AG04450 (cell line): ENCODE data around the gene TMEM271. TPM values are rescaled to one million over a fixed set of nuclear protein-coding genes. Genes with fewer than 3 reads are reported as not detected.

Source experiments
- CTCF ChIA-PET: fragments of 300-600, 350-600 bp; formaldehyde crosslinking; extraction: SDS; loops from one replicate; lab custom pipeline; 2022; ENCODE audit warnings: antibody characterized with exemption, inconsistent platforms; lab: Charles Lee
- POLR2A ChIA-PET: fragments of 350-600 bp; formaldehyde crosslinking; extraction: SDS; loops from one replicate; lab custom pipeline; 2021; ENCODE audit warnings: antibody characterized with exemption, inconsistent platforms; lab: Yijun Ruan, JAX
- DNase-seq: peaks from one replicate; pipeline ENCODE4 v3.0.0-alpha.2; 2011; ENCODE audit warnings: low read depth, low spot score
- H3K27ac ChIP-seq: one replicate; pipeline ENCODE4 v1.5.1; 2012; ENCODE audit warnings: low read depth, low read length, control low read depth
- H3K27me3 ChIP-seq: one replicate; pipeline ENCODE4 v1.6.0; 2012; ENCODE audit warnings: low read length; ENCODE audit not compliant: control insufficient read depth, insufficient read depth
- H3K4me3 ChIP-seq: 2 replicates; pipeline ENCODE4 v1.5.1; 2011; ENCODE audit warnings: mild to moderate bottlenecking, low read depth, low read length, control low read depth
- H3K9me3 ChIP-seq: 2 replicates; pipeline ENCODE4 v1.5.1; 2012; ENCODE audit warnings: low read length; ENCODE audit not compliant: control insufficient read depth, insufficient read depth
- polyA plus RNA-seq: library from polyadenylated mRNA; depleted of rRNA; stranded (reverse); fragments of >200 nt; gene quantifications from 2 replicates; pipeline ENCODE4 v1.2.3, GENCODE V29; 2011
- TF ChIP-seq, protein P1 (sequence below): IDR thresholded peaks from 2 replicates; pipeline ENCODE4 v1.5.1; 2011; ENCODE audit warnings: low read depth, low read length, control low read depth, inconsistent platforms

Gene TMEM271
- polyA plus RNA-seq, 1 experiment, result not detected

- ChIA-PET POLR2A (no interaction called here), CTCF (no interaction called here)
- H3K27ac ChIP-seq, result no peak overlapping the region
- no peak overlapping the region for H3K4me3 ChIP-seq
- DNase-seq, result no peak
- TF ChIP-seq, protein P1, sequence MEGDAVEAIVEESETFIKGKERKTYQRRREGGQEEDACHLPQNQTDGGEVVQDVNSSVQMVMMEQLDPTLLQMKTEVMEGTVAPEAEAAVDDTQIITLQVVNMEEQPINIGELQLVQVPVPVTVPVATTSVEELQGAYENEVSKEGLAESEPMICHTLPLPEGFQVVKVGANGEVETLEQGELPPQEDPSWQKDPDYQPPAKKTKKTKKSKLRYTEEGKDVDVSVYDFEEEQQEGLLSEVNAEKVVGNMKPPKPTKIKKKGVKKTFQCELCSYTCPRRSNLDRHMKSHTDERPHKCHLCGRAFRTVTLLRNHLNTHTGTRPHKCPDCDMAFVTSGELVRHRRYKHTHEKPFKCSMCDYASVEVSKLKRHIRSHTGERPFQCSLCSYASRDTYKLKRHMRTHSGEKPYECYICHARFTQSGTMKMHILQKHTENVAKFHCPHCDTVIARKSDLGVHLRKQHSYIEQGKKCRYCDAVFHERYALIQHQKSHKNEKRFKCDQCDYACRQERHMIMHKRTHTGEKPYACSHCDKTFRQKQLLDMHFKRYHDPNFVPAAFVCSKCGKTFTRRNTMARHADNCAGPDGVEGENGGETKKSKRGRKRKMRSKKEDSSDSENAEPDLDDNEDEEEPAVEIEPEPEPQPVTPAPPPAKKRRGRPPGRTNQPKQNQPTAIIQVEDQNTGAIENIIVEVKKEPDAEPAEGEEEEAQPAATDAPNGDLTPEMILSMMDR, result no peak
- H3K9me3 ChIP-seq, result peaks cover 45% of the 10 kb centered on the region
- no peaks in the 10 kb centered on the region for H3K27me3 ChIP-seq
These were observed 44.1 kb upstream of the TMEM271 start for GRCh38 chr4:620201-620600.

- TF ChIP-seq, protein P1, result no peak
- Histone ChIP-seq H3K4me3 (no peak overlapping the region), H3K27me3 (no peaks in the 10 kb centered on the region), H3K9me3 (peaks cover 24% of the 10 kb centered on the region), H3K27ac (no peak overlapping the region)
- POLR2A ChIA-PET, result interaction anchor here (0.6 kb wide), 1 partner anchor 73 kb away, joined by 3 read pairs; no protein-coding TSS in a partner anchor
- CTCF ChIA-PET, result no interaction called here
- no peak for DNase-seq
These were observed 41.8 kb upstream of the TMEM271 start for GRCh38 chr4:617644-618641.

DNA sequence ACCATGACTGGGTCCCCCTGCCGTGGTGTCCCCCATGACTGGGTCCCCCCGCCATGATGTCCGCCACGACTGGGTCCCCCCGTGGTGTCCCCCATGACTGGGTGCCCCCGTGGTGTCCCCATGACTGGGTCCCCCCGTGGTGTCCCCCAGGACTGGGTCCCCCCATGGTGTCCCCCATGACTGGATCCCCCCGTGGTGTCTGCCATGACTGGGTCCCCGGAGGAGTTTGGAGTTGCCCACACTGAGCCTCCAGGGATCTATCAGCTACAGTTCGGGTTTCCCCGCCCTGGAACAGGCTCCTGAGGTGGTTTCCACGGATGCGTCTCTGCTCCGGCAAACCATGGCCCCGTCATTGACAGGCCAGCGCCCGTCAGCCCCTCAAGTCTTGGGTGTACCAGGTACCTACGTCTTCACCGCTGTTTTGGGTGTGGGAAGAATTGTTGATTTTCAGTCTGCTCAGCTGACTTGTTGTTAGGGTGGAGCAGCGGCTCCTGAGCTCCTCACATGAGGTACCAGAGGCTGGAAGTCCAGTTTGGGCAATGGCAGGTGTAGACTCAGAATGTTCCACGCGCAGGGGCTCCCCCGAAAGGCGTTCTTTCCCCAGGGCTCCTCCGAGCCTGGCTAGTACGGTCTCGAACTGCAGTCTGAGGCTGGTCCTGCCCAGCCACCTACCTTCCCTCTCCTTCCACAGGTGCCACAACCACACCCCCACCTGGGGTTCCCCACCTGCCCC, 41.0 kb upstream of the TMEM271 start:
- Histone ChIP-seq H3K27ac (no peak overlapping the region), H3K4me3 (no peak overlapping the region), H3K9me3 (peaks cover 28% of the 10 kb centered on the region), H3K27me3 (no peaks in the 10 kb centered on the region)
- TF ChIP-seq, protein P1, result no peak
- DNase-seq, result no peak
- ChIA-PET CTCF (no interaction called here), POLR2A (interaction anchor here (0.6 kb wide), 1 partner anchor 74 kb away, joined by 3 read pairs; no protein-coding TSS in a partner anchor)

DNA sequence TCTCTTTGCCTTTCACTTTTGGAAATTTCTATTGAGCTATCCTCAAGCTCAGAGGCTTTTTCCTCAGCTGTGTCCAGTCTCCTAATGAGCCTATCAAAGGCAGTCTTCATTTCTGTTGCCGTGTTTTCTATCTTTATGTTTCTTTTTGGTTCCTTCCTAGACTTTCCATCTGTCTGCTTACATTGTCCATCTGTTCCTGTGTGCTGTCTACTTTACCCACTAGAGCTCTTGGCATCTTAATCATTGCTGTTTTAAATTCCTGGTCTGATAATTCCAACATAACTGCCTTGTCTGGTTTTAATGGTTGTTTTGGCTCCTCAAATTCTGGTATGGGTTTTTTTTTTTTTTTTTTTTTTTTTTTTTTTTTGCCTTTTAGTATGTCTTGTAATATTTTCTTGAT, 40.0 kb upstream of the TMEM271 start:
- no peak for DNase-seq
- CTCF ChIA-PET, result no interaction called here
- POLR2A ChIA-PET, result no interaction called here
- Histone ChIP-seq H3K27ac (no peak overlapping the region), H3K9me3 (peaks cover 23% of the 10 kb centered on the region), H3K27me3 (no peaks in the 10 kb centered on the region), H3K4me3 (no peak overlapping the region)
- TF ChIP-seq, protein P1, result no peak

GRCh38 chr4:613126-613525, 37.0 kb upstream of the TMEM271 start:
- no peak overlapping the region for H3K27ac ChIP-seq
- DNase-seq, result no peak
- H3K27me3 ChIP-seq, result no peaks in the 10 kb centered on the region
- TF ChIP-seq, protein P1, result no peak
- CTCF ChIA-PET, result no interaction called here
- no peak overlapping the region for H3K4me3 ChIP-seq
- H3K9me3 ChIP-seq, result peaks cover 19% of the 10 kb centered on the region
- POLR2A ChIA-PET, result no interaction called here
